Measurements from ENCODE around the gene C1D. TPM values are rescaled to one million over a fixed set of nuclear protein-coding genes. Genes with fewer than 3 reads are reported as not detected.

The C1D gene, protein sequence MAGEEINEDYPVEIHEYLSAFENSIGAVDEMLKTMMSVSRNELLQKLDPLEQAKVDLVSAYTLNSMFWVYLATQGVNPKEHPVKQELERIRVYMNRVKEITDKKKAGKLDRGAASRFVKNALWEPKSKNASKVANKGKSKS
- total RNA-seq, result 10 to 100 TPM; 19.7 to 34.9 (median 24.7) TPM

DNA sequence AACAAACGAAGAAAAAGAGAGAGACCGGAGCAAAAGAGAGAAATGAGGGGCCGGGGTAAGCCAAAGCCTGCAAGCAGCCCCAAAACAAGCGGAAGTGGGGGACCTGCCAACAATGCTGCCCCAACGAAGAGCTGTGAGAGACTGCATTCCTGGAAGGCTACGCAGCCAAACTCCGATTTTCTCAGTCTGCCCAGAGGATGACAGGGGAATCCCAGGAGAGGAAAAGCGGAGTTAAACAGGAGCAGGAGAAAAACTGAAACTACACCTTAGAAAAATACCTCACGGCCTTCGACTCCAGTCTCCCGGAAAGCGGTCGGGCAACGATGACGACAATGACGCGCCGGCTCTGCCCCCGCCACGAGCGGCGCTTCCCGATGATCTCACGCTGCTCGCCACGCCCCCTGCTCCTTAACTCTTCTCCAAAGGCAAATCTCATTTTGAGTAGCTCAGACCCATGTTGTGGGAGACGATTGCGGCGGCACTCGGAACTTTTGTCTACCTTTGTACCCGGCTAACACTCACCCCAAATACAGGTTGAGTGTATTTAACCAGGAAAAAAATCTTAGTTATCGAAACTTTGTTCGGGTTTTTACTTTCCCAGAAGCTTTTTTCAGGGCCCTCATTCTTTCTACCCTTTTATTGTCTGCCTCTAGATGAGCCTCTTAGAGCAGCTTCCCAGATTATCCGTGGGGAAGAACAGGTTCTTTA is at the start of gene C1D:
C1D (minus strand) TSS at position 325 of the 708 bp plus-strand sequence. CDS start 15,694 bp downstream, outside the sequence.
- peak within 1 kb of the TSS; percentile 71 to 94 (median 80) for H3K4me3 ChIP-seq
- H3K27ac ChIP-seq, result peak within 1 kb of the TSS; percentile 88 to 90
- in situ Hi-C loops (cut with MboI; ENCODE audit: low pct_unique_long_range_greater_than_20kb in 2 of 9, low sequenced_read_pairs in 9 of 9, unreplicated experiment in 9 of 9), result no loop called here
- peak; percentile 89 to 98 (median 96) for ATAC-seq (replicated peaks in 6 of 8)
- H3K4me1 ChIP-seq (replicated peaks in 1 of 2), result peaks cover 8% of the 10 kb centered on the region in 2 donors
- 0 to 2% (median 1%) methylated on average over 8 to 24 of the region's 34 CpGs for WGBS, 10 experiments

DNA sequence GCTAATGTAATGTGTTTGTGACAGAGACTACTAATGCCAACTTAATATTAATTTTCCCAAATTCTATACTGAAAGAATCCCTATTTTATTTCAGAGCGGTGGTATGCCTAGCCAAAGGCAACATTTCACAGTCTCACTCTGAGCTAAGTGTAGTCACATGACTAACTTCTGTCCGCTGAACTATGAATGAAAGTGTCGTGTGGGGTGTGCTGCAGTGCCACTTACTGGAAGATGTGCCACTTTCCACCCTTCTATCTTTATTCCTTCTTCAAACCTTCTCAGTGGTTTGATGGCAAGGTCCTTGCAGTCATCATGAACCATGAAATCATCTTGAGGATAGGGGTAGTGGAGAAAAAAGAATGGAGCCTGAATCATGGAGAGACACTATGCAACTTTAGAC is 47.3 kb upstream of the C1D start:
- Histone ChIP-seq H3K4me1 (replicated peaks in 1 of 2) (no peaks in the 10 kb centered on the region), H3K4me3 (no peak overlapping the region), H3K27ac (no peak overlapping the region)
- peak in 2 of 8 experiments; percentile 56 to 70 for ATAC-seq (replicated peaks in 6 of 8)
- in situ Hi-C loops (cut with MboI; ENCODE audit: low pct_unique_long_range_greater_than_20kb in 2 of 9, low sequenced_read_pairs in 9 of 9, unreplicated experiment in 9 of 9), result loop anchor here in 5 of 9 experiments (25.0 kb wide), 2 partner anchors 177 to 327 kb away; no protein-coding TSS in a partner anchor
- 0 to 100% (median 80%) methylated on average over 1 to 3 of the region's 3 CpGs; no CpG with 5 or more reads in 1 of the 10 experiments for WGBS, 10 experiments

DNA sequence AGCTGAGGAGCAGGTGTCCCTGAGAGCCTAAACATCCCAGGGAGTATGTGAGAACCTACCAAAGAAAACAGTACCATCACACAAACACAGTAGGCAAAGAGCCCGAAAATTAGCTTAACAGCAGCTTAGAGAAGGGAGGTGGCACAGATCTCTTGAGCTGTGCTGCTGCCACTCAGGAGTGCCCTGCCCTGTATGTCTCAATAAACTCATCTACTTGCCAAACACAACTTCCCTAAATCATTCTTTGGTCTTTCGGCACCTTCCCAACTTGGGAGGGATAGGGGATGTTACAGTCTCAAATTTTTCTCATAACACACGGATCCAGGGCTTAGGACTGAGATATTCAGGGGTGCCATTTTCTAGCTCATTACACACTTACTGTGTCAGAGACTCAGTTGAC is 45.3 kb upstream of the C1D start:
- Histone ChIP-seq H3K4me1 (replicated peaks in 1 of 2) (peaks cover 4 to 7% of the 10 kb centered on the region in 2 donors), H3K4me3 (no peak overlapping the region), H3K27ac (no peak overlapping the region)
- no peak for ATAC-seq (replicated peaks in 6 of 8)
- WGBS, 10 experiments, result 63 to 100% (median 91%) methylated on average over 1 to 3 of the region's 3 CpGs; no CpG with 5 or more reads in 2 of the 10 experiments
- in situ Hi-C loops (cut with MboI; ENCODE audit: low pct_unique_long_range_greater_than_20kb in 2 of 9, low sequenced_read_pairs in 9 of 9, unreplicated experiment in 9 of 9), result loop anchor here in 5 of 9 experiments (25.0 kb wide), 2 partner anchors 179 to 329 kb away; no protein-coding TSS in a partner anchor

DNA sequence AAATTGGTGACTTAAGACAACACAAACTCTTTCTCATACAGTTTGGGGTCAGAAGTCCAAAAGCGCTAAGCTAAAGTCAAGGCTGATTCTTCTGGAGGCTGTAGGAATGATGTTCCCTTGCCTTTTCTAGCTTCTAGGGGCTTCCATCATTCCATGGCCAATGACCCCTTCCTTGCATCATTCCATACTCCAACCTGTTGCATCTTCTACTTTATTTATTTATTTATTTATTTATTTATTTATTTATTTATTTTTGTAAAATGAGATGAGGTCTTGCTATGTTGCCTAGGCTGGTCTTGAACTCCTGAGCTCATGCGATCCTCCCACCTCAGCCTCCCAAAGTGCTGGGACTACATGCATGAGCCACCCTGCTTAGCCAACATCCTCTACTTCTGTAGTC is 44.7 kb upstream of the C1D start:
- 70 to 100% (median 100%) methylated on average over 1 to 2 of the region's 2 CpGs for WGBS, 10 experiments
- in situ Hi-C loops (cut with MboI; ENCODE audit: low pct_unique_long_range_greater_than_20kb in 2 of 9, low sequenced_read_pairs in 9 of 9, unreplicated experiment in 9 of 9), result loop anchor here in 5 of 9 experiments (25.0 kb wide), 2 partner anchors 180 to 330 kb away; no protein-coding TSS in a partner anchor
- H3K4me3 ChIP-seq, result no peak overlapping the region
- H3K27ac ChIP-seq, result no peak overlapping the region
- peaks cover 6 to 12% of the 10 kb centered on the region in 2 donors for H3K4me1 ChIP-seq (replicated peaks in 1 of 2)
- ATAC-seq (replicated peaks in 6 of 8), result no peak

DNA sequence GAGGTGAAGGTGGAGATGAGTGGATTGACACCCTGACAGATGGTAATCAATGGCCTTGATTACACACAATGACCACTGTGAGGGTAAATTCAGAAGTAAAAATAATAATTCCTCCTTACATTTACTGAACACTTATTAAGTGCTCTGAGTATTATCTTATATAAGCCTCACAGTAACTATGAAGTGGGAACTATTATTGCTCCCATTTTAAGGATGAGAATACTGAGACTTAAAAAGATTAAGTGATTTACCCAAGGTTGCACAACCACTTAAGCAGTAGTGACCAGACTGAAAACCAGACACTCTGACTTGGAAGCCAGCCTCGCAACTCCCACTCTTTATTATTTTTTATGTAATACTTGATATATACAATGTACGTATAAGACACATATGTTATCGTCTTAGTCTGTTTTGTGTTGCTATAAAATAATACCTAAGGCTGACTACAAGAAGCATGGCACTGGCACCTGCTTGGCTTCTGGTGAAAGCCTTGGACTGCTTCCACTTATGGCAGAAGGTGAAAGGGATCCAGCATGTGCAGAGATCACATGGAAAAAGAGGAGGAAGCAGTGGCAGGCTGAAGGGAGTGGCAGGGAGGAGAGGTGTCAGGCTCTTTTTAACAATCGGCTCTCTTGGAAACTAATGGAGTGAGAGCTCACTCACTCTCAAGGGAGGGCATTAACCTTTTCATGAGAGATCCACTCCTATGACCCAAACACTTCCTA is 41.5 kb upstream of the C1D start:
- ATAC-seq (replicated peaks in 6 of 8), result no peak
- no peak overlapping the region for H3K4me3 ChIP-seq
- no peak overlapping the region for H3K27ac ChIP-seq
- WGBS, 10 experiments, result 53 to 94% (median 67%) methylated on average over 1 to 4 of the region's 4 CpGs; no CpG with 5 or more reads in 3 of the 10 experiments
- in situ Hi-C loops (cut with MboI; ENCODE audit: low pct_unique_long_range_greater_than_20kb in 2 of 9, low sequenced_read_pairs in 9 of 9, unreplicated experiment in 9 of 9), result loop anchor here in 5 of 9 experiments (25.0 kb wide), 2 partner anchors 183 to 333 kb away; no protein-coding TSS in a partner anchor
- peaks cover 6 to 12% of the 10 kb centered on the region in 2 donors for H3K4me1 ChIP-seq (replicated peaks in 1 of 2)

DNA sequence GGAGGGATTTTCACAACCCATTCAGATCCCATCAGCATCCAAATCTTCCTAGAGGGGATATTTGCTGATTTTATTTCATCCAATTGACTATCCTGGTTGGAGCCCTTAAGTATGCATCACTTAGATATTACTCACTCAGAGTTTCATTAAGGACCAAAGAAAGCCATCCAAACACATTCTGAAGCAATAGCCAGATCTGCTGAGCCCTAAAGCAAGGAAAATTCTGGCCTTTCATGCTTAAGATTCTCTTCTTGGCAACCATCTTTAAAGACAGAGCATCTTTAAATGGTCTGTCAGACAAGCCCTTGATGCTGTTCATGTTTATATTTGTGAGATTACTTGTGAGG is 40.9 kb upstream of the C1D start:
- no peak overlapping the region for H3K27ac ChIP-seq
- H3K4me3 ChIP-seq, result no peak overlapping the region
- in situ Hi-C loops (cut with MboI; ENCODE audit: low pct_unique_long_range_greater_than_20kb in 2 of 9, low sequenced_read_pairs in 9 of 9, unreplicated experiment in 9 of 9), result loop anchor here in 5 of 9 experiments (25.0 kb wide), 2 partner anchors 184 to 334 kb away; no protein-coding TSS in a partner anchor
- peaks cover 6 to 12% of the 10 kb centered on the region in 2 donors for H3K4me1 ChIP-seq (replicated peaks in 1 of 2)
- ATAC-seq (replicated peaks in 6 of 8), result peak in 1 of 8 experiments; percentile 23

DNA sequence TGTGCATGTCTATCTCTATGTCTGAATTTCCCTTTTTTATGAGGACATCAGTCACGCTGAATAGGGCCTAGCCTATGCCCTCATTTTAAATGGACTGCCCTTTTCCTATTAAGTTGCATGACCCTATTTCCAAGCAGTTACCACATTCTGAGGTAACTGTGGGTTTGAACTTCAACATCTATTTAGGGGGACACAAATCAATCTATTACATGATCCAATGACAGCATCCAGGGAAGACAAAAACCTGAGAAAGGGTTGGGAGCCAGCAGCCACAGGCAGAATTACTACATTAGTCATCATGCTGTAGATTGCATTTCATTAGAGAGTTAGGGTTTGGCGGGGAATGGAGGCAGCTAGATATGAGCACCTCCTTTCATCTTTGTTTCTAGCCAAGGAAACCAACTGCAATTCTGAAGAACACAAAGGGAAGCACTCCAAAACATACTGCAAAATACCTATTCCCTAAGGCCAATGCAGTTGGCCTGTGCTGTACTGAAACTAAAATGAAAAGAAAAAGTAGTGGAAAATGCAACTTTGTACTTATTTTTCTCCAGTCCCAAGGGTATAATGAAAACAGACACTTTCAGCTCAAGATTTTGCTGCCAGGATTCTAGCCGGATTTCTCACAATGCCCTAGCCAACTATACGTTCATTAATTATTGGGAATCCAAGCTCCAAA is 40.4 kb upstream of the C1D start:
- in situ Hi-C loops (cut with MboI; ENCODE audit: low pct_unique_long_range_greater_than_20kb in 2 of 9, low sequenced_read_pairs in 9 of 9, unreplicated experiment in 9 of 9), result loop anchor here in 5 of 9 experiments (25.0 kb wide), 2 partner anchors 184 to 334 kb away; no protein-coding TSS in a partner anchor
- peak in 7 of 8 experiments; percentile 37 to 94 (median 69) for ATAC-seq (replicated peaks in 6 of 8)
- WGBS, 10 experiments, result 36 to 90% (median 75%) methylated on average over 2 to 3 of the region's 4 CpGs; no CpG with 5 or more reads in 1 of the 10 experiments
- H3K27ac ChIP-seq, result no peak overlapping the region
- no peak overlapping the region for H3K4me3 ChIP-seq
- H3K4me1 ChIP-seq (replicated peaks in 1 of 2), result peaks cover 6 to 12% of the 10 kb centered on the region in 2 donors

DNA sequence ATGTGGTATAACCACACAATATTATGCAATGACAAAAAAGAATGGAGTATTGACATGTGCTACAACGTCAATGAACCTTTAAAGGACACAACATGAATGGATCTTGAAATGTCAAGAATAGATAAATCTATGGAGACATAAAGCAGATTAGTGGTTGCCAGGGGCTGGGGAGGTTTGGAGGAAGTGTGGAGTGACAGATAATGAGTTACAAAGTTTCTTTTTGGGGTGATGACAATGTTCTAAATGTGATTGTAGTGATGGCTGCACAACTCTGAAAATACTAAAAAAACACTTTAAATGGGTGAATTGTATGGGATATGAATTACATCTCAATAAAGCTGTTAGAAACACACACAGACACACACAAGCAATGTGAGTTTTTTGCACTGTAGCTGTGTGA is 37.4 kb upstream of the C1D start:
- 0 to 100% (median 60%) methylated on average over 1 of the region's 1 CpG; no CpG with 5 or more reads in 1 of the 10 experiments for WGBS, 10 experiments
- H3K4me3 ChIP-seq, result no peak overlapping the region
- no peak overlapping the region for H3K27ac ChIP-seq
- no peak for ATAC-seq (replicated peaks in 6 of 8)
- in situ Hi-C loops (cut with MboI; ENCODE audit: low pct_unique_long_range_greater_than_20kb in 2 of 9, low sequenced_read_pairs in 9 of 9, unreplicated experiment in 9 of 9), result loop anchor here in 5 of 9 experiments (25.0 kb wide), 2 partner anchors 187 to 337 kb away; no protein-coding TSS in a partner anchor
- H3K4me1 ChIP-seq (replicated peaks in 1 of 2), result peaks cover 6 to 12% of the 10 kb centered on the region in 2 donors

DNA sequence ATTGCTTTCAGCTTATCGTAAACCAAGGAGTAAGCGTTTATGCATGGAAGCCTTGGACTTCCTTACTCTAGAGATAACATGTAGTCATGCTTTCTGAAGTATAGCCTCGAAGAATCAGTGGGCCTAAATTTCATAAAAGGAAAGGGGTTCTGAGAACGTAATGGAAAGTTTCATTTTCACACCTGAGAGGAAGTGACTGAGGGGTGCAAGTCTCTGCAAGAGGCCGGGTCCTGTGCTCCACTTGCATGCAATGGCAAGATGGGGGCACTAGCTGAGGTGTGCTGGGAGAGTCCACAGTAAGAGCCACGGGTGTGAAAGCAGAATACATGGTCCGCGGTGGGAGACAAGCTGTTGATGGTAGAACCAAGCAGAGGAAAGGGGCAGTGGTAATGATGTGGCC is 36.5 kb upstream of the C1D start:
- Histone ChIP-seq H3K4me3 (no peak overlapping the region), H3K27ac (no peak overlapping the region), H3K4me1 (replicated peaks in 1 of 2) (peaks cover 6 to 12% of the 10 kb centered on the region in 2 donors)
- in situ Hi-C loops (cut with MboI; ENCODE audit: low pct_unique_long_range_greater_than_20kb in 2 of 9, low sequenced_read_pairs in 9 of 9, unreplicated experiment in 9 of 9), result no loop called here
- ATAC-seq (replicated peaks in 6 of 8), result no peak
- WGBS, 10 experiments, result 51 to 100% (median 84%) methylated on average over 2 to 8 of the region's 8 CpGs; no CpG with 5 or more reads in 1 of the 10 experiments

DNA sequence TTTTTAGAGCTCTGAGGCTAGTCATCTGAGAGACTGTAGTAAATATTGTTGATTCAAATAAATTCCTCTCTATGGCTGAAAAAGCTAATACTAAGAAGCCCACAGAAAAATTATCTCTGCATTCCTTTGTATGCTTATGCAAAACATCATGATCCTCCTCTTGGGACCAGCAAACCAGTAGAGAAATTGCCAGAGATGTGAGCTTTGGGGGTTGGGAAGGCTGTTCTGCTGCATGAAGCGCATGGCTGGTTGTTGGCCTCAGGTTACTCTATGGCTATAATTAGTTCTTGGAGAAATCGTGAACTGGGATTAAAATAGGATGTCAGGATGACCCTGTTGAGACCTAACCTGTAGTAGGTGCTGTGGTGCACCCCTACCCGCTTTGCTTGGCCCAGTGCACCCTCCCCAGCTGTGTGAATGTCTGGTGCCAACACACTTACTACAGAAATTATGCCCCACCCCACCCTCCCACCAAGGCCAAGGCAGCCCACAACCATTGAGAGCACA is 35.5 kb upstream of the C1D start:
- in situ Hi-C loops (cut with MboI; ENCODE audit: low pct_unique_long_range_greater_than_20kb in 2 of 9, low sequenced_read_pairs in 9 of 9, unreplicated experiment in 9 of 9), result no loop called here
- H3K27ac ChIP-seq, result no peak overlapping the region
- WGBS, 10 experiments, result 40 to 90% (median 83%) methylated on average over 1 to 2 of the region's 3 CpGs; no CpG with 5 or more reads in 5 of the 10 experiments
- peak in 1 of 8 experiments; percentile 92 for ATAC-seq (replicated peaks in 6 of 8)
- no peak overlapping the region for H3K4me3 ChIP-seq
- peaks cover 3 to 7% of the 10 kb centered on the region in 2 donors for H3K4me1 ChIP-seq (replicated peaks in 1 of 2)

DNA sequence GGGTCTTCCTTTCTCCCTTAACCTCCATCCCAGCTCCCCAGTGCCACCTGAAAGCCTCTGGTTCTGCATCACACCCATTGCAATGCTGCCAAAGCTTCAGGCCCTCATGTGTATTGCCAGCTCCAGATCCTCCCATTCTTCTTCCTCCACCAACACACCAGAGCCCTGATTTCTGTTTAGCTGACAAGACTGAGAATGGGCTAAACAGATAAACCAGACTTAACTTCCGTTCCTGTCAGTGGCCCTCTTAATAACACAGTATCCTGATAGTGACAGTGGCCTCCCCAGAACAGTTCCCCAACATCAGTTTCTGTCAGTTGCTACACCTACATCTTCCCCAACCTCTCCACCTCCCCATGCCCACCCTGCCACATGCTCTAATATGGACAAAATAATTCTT is 31.3 kb upstream of the C1D start:
- Histone ChIP-seq H3K4me1 (replicated peaks in 1 of 2) (no peaks in the 10 kb centered on the region), H3K4me3 (no peak overlapping the region), H3K27ac (no peak overlapping the region)
- WGBS, 10 experiments, result 33 to 100% (median 67%) methylated on average over 1 of the region's 1 CpG; no CpG with 5 or more reads in 5 of the 10 experiments
- in situ Hi-C loops (cut with MboI; ENCODE audit: low pct_unique_long_range_greater_than_20kb in 2 of 9, low sequenced_read_pairs in 9 of 9, unreplicated experiment in 9 of 9), result no loop called here
- ATAC-seq (replicated peaks in 6 of 8), result no peak

DNA sequence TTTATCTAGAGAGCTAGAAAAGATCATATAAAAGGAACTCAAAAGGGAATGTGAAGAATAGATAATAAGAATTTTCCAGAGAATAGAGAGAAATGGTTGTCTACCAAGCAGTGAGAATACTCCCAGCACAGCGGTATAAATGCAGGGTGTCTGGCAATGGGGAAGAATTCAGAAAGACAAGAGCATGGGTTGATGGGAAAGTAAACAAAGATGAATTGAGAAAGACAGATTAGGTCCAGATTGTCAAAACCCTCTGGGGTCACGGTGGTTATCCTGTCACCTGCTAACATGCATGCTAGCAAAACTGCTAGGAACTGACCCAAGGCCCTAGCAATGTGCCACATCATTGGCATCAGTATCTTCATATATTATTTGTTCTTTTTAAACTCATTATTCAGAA is 30.8 kb upstream of the C1D start:
- no peak overlapping the region for H3K4me3 ChIP-seq
- WGBS, 10 experiments, result 38 to 100% (median 91%) methylated on average over 1 to 2 of the region's 2 CpGs; no CpG with 5 or more reads in 1 of the 10 experiments
- no peak for ATAC-seq (replicated peaks in 6 of 8)
- H3K4me1 ChIP-seq (replicated peaks in 1 of 2), result no peaks in the 10 kb centered on the region
- in situ Hi-C loops (cut with MboI; ENCODE audit: low pct_unique_long_range_greater_than_20kb in 2 of 9, low sequenced_read_pairs in 9 of 9, unreplicated experiment in 9 of 9), result no loop called here
- no peak overlapping the region for H3K27ac ChIP-seq

Measured in motor neuron (in vitro differentiated cells).